Osteoblast (primary cell): ENCODE data around the gene TREM1. TPM values are rescaled to one million over a fixed set of nuclear protein-coding genes. Genes with fewer than 3 reads are reported as not detected.

Source experiments
- DNase-seq: peaks from one replicate; pipeline ENCODE4 v3.0.0; 2011; ENCODE audit warnings: low spot score, mixed read lengths; ENCODE audit not compliant: insufficient read length; ENCODE audit errors: missing footprints
- H2AFZ ChIP-seq: 2 replicates; pipeline ENCODE4 v1.6.0; 2011; ENCODE audit warnings: mild to moderate bottlenecking, low read length
- H3K27ac ChIP-seq: 2 replicates; pipeline ENCODE4 v1.5.1; 2011; ENCODE audit warnings: mild to moderate bottlenecking, low read depth, low read length, moderate library complexity
- H3K27me3 ChIP-seq: 2 replicates; pipeline ENCODE4 v1.6.0; 2012; ENCODE audit warnings: mild to moderate bottlenecking, control low read depth, inconsistent platforms, low read length, moderate library complexity; ENCODE audit not compliant: insufficient read depth
- H3K36me3 ChIP-seq: 2 replicates; pipeline ENCODE4 v1.5.1; 2011; ENCODE audit warnings: mild to moderate bottlenecking, low read length, control low read depth, moderate library complexity; ENCODE audit not compliant: insufficient read depth
- H3K4me1 ChIP-seq: 2 replicates; pipeline ENCODE4 v1.5.1; 2011; ENCODE audit warnings: mild to moderate bottlenecking, low read length, control low read depth, moderate library complexity; ENCODE audit not compliant: insufficient read depth
- H3K4me2 ChIP-seq: 2 replicates; pipeline ENCODE4 v1.6.0; 2011; ENCODE audit warnings: mild to moderate bottlenecking, low read length; ENCODE audit not compliant: insufficient read depth
- H3K4me3 ChIP-seq: fragments of 200-600 bp; sonication (generic); 3 replicates; pipeline ENCODE4 v1.5.1; 2012; ENCODE audit warnings: mild to moderate bottlenecking, low read length, inconsistent platforms; ENCODE audit not compliant: insufficient read depth
- H3K79me2 ChIP-seq: 2 replicates; pipeline ENCODE4 v1.6.0; 2012; ENCODE audit warnings: mild to moderate bottlenecking, low read length, control low read depth, inconsistent platforms; ENCODE audit not compliant: insufficient read depth
- H3K9me3 ChIP-seq: 2 replicates; pipeline ENCODE4 v1.5.1; 2011; ENCODE audit warnings: low read depth, low read length, control low read depth
- H4K20me1 ChIP-seq: 2 replicates; pipeline ENCODE4 v1.6.0; 2012; ENCODE audit warnings: mild to moderate bottlenecking, low read length, control low read depth; ENCODE audit not compliant: insufficient read depth
- CTCF ChIP-seq: IDR thresholded peaks from 2 replicates; pipeline ENCODE4 v1.5.1; 2011; ENCODE audit warnings: mild to moderate bottlenecking, low read depth, low read length, moderate library complexity; ENCODE audit errors: extremely low read depth
- total RNA-seq: library from RNA; depleted of rRNA; stranded (reverse); fragments of >200 nt; gene quantifications from 2 replicates; pipeline ENCODE4 v1.2.3, GENCODE V29; 2012

Gene TREM1
- total RNA-seq, 1 donor = 0.72 TPM

- Histone ChIP-seq H3K36me3 (no peaks in the 10 kb centered on the region), H3K9me3 (no peaks in the 10 kb centered on the region), H3K27me3 (peaks cover 21% of the 10 kb centered on the region), H3K4me1 (no peaks in the 10 kb centered on the region), H3K27ac (no peak overlapping the region), H3K4me2 (no peak overlapping the region), H2AFZ (no peak overlapping the region), H3K79me2 (no peaks in the 10 kb centered on the region), H3K4me3 (no peak overlapping the region), H4K20me1 (no peaks in the 10 kb centered on the region)
- DNase-seq = no peak
- no peak for TF ChIP-seq CTCF
These were observed 50.2 kb downstream of the TREM1 start for GRCh38 chr6:41236276-41236675.

- no peaks in the 10 kb centered on the region for H3K79me2 ChIP-seq
- H3K36me3 ChIP-seq = no peaks in the 10 kb centered on the region
- no peak overlapping the region for H3K4me2 ChIP-seq
- no peak for DNase-seq
- H2AFZ ChIP-seq = no peak overlapping the region
- no peaks in the 10 kb centered on the region for H3K4me1 ChIP-seq
- TF ChIP-seq CTCF = no peak
- no peaks in the 10 kb centered on the region for H3K27me3 ChIP-seq
- no peak overlapping the region for H3K4me3 ChIP-seq
- H3K9me3 ChIP-seq = no peaks in the 10 kb centered on the region
- H4K20me1 ChIP-seq = no peaks in the 10 kb centered on the region
- H3K27ac ChIP-seq = no peak overlapping the region
These were observed 53.8 kb downstream of the TREM1 start for GRCh38 chr6:41232667-41233066.

GRCh38 chr6:41231246-41231645 lies 55.2 kb downstream of the TREM1 start:
- Histone ChIP-seq H3K4me3 (no peak overlapping the region), H3K9me3 (no peaks in the 10 kb centered on the region), H3K79me2 (no peaks in the 10 kb centered on the region), H3K4me1 (no peaks in the 10 kb centered on the region), H3K4me2 (no peak overlapping the region), H4K20me1 (no peaks in the 10 kb centered on the region), H2AFZ (no peak overlapping the region), H3K27ac (no peak overlapping the region), H3K27me3 (peaks cover 9% of the 10 kb centered on the region), H3K36me3 (no peaks in the 10 kb centered on the region)
- no peak for DNase-seq
- no peak for TF ChIP-seq CTCF

- Histone ChIP-seq H3K4me3 (no peak overlapping the region), H3K4me1 (no peaks in the 10 kb centered on the region), H3K27ac (no peak overlapping the region), H3K4me2 (no peak overlapping the region), H3K9me3 (no peaks in the 10 kb centered on the region), H3K27me3 (peaks cover 13% of the 10 kb centered on the region), H4K20me1 (no peaks in the 10 kb centered on the region), H2AFZ (no peak overlapping the region), H3K36me3 (no peaks in the 10 kb centered on the region), H3K79me2 (no peaks in the 10 kb centered on the region)
- no peak for DNase-seq
- no peak for TF ChIP-seq CTCF
These were observed 56.8 kb downstream of the TREM1 start for GRCh38 chr6:41229721-41230120.
